Neural cell (in vitro differentiated cells): Measurements from ENCODE around the gene IL17REL. TPM values are rescaled to one million over a fixed set of nuclear protein-coding genes. Genes with fewer than 3 reads are reported as not detected.

Experiments
- H2AFZ ChIP-seq: fragments of 200-600, 300-800 bp; sonication (generic), shearing (Covaris generic); 2 replicates; pipeline ENCODE4 v1.6.0; 2014; ENCODE audit warnings: low read depth, mild to moderate bottlenecking, antibody characterized with exemption, low read length, moderate library complexity
- H3F3A ChIP-seq: fragments of 200-600 bp; shearing (Covaris generic); 2 replicates; pipeline ENCODE4 v1.6.1; 2016; ENCODE audit warnings: mild to moderate bottlenecking, moderate library complexity, mixed read lengths, antibody characterized with exemption, low read length; ENCODE audit not compliant: insufficient read depth, poor library complexity, severe bottlenecking
- H3K27ac ChIP-seq: fragments of 200-600, 300-800 bp; sonication (generic), shearing (Covaris generic); 2 replicates; pipeline ENCODE4 v1.5.1; 2014; ENCODE audit warnings: mild to moderate bottlenecking, low read length, moderate library complexity
- H3K27me3 ChIP-seq: fragments of 300-800, 200-600 bp; sonication (generic), shearing (Covaris generic); 2 replicates; pipeline ENCODE4 v1.6.0; 2014; ENCODE audit warnings: mild to moderate bottlenecking, low read depth, low read length, moderate library complexity; ENCODE audit not compliant: insufficient read depth
- H3K36me3 ChIP-seq: fragments of 300-800, 200-600 bp; sonication (generic), shearing (Covaris generic); 2 replicates; pipeline ENCODE4 v1.5.1; 2014; ENCODE audit warnings: mild to moderate bottlenecking, antibody characterized with exemption, low read length, moderate library complexity; ENCODE audit not compliant: insufficient read depth
- H3K4me2 ChIP-seq: fragments of 300-800, 200-600 bp; sonication (generic), shearing (Covaris generic); 2 replicates; pipeline ENCODE4 v1.6.0; 2014; ENCODE audit warnings: mild to moderate bottlenecking, low read length
- H3K4me3 ChIP-seq: fragments of 300-800, 200-600 bp; sonication (generic), shearing (Covaris generic); 2 replicates; pipeline ENCODE4 v1.5.1; 2014; ENCODE audit warnings: mild to moderate bottlenecking, low read length, moderate library complexity
- H3K79me2 ChIP-seq: fragments of 200-600 bp; shearing (Covaris generic); replicated peaks from 2 replicates; pipeline ENCODE4 v1.6.0; 2014; ENCODE audit warnings: mild to moderate bottlenecking, low read length, moderate library complexity; ENCODE audit not compliant: insufficient read depth
- H3K9ac ChIP-seq: fragments of 300-800, 200-600 bp; sonication (generic), shearing (Covaris generic); 2 replicates; pipeline ENCODE4 v1.6.1; 2016; ENCODE audit warnings: mild to moderate bottlenecking, low read length, mixed read lengths
- H3K9me2 ChIP-seq: fragments of 200-600 bp; shearing (Covaris generic); 2 replicates; pipeline ENCODE4 v1.6.1; 2016; ENCODE audit warnings: mild to moderate bottlenecking, low read length, mixed read lengths; ENCODE audit not compliant: insufficient read depth
- H3K9me3 ChIP-seq: fragments of 200-600, 300-800 bp; sonication (generic), shearing (Covaris generic); 2 replicates; pipeline ENCODE4 v1.6.1; 2016; ENCODE audit warnings: mild to moderate bottlenecking, mixed run types, low read length, moderate library complexity, mixed read lengths
- H4K20me1 ChIP-seq: fragments of 200-600 bp; shearing (Covaris generic); 2 replicates; pipeline ENCODE4 v1.6.1; 2016; ENCODE audit warnings: mild to moderate bottlenecking, mixed run types; ENCODE audit not compliant: insufficient read depth
- EP300 ChIP-seq: fragments of 450-650 bp; conservative IDR thresholded peaks from 2 replicates; pipeline ENCODE4 v1.6.1; 2014; ENCODE audit warnings: antibody characterized with exemption, mild to moderate bottlenecking, moderate library complexity; ENCODE audit not compliant: poor library complexity, severe bottlenecking
- EZH2 ChIP-seq: fragments of 200-600, 300-800 bp; shearing (Covaris generic), sonication (generic); IDR thresholded peaks from 2 replicates; pipeline ENCODE4 v1.6.1; 2014; ENCODE audit warnings: antibody characterized with exemption, low read length, borderline replicate concordance, mild to moderate bottlenecking; ENCODE audit not compliant: insufficient read depth, poor library complexity, severe bottlenecking
- MXI1 ChIP-seq: fragments of 450-650 bp; conservative IDR thresholded peaks from 2 replicates; pipeline ENCODE4 v1.6.1; 2014; ENCODE audit warnings: antibody characterized with exemption, mild to moderate bottlenecking; ENCODE audit not compliant: poor library complexity, severe bottlenecking
- POLR2AphosphoS5 ChIP-seq: IDR thresholded peaks from 2 replicates; pipeline ENCODE4 v1.6.1; 2012
- RAD21 ChIP-seq: fragments of 450-650 bp; conservative IDR thresholded peaks from 2 replicates; pipeline ENCODE4 v1.6.1; 2014; ENCODE audit warnings: antibody characterized with exemption, mild to moderate bottlenecking, moderate library complexity
- SMC3 ChIP-seq: fragments of 450-650 bp; conservative IDR thresholded peaks from 2 replicates; pipeline ENCODE4 v1.6.1; 2014; ENCODE audit warnings: antibody characterized with exemption, mild to moderate bottlenecking, moderate library complexity; ENCODE audit not compliant: poor library complexity
- TAF1 ChIP-seq: IDR thresholded peaks from 2 replicates; pipeline ENCODE4 v1.6.1; 2012; ENCODE audit warnings: low read depth
- polyA plus RNA-seq: library from polyadenylated mRNA; depleted of rRNA; stranded (reverse); fragments of >200 nt; gene quantifications from 2 replicates; pipeline ENCODE4 v1.2.3, GENCODE V29; 2014
- TF ChIP-seq, protein P1 (sequence below): IDR thresholded peaks from 2 replicates; pipeline ENCODE4 v1.6.1; 2012; ENCODE audit warnings: borderline replicate concordance
- TF ChIP-seq, protein P2 (sequence below): fragments of 450-650 bp; IDR thresholded peaks from 2 replicates; pipeline ENCODE4 v1.5.1; 2014; ENCODE audit warnings: antibody characterized with exemption, mild to moderate bottlenecking, moderate library complexity; ENCODE audit not compliant: poor library complexity, severe bottlenecking

IL17REL gene
- polyA plus RNA-seq, 1 donor from 2014 or later, result not detected

DNA sequence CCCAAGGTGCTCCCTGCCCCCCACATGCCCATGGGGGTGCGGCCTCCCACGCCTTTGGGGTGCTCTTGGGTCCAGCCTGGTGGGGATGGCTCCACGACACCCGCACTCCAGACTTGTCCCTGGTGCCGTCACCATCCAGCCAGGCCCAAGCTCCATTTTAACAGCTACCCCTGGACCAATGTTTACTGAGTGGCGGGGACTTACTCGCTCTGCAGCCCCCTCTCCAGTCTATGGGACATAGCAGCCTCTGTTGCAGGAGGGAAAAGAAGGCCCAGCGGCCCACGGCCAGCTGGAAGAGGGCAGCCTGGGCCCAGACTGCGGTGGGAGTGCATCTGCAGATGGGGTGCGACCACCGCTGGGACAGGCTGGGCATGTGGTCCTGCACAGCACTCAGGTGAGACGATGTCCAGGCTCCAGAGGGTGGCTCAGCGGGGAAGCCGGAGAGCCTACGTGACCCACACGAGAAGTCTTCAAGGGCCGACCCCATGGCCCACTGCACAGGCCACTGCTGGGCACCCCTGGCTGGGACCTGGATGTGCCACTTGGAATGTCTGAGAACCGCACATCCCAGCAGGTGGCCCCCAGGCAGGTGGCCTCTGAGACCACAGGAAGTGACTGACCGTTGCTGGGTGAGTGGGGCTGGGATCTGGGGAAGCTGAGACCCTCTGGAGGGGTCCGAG is 18.1 kb downstream of the IL17REL start:
- no peaks in the 10 kb centered on the region for H3K9me3 ChIP-seq
- H3K27ac ChIP-seq, result no peak overlapping the region
- no peak overlapping the region for H3K4me2 ChIP-seq
- H3K79me2 ChIP-seq, result no peaks in the 10 kb centered on the region
- no peaks in the 10 kb centered on the region for H3F3A ChIP-seq
- no peaks in the 10 kb centered on the region for H3K27me3 ChIP-seq
- no peak overlapping the region for H3K9ac ChIP-seq
- H4K20me1 ChIP-seq, result no peaks in the 10 kb centered on the region
- H2AFZ ChIP-seq, result no peak overlapping the region
- H3K9me2 ChIP-seq, result no peaks in the 10 kb centered on the region
- H3K36me3 ChIP-seq, result no peaks in the 10 kb centered on the region
- no peak overlapping the region for H3K4me3 ChIP-seq
- no peak for TF ChIP-seq POLR2AphosphoS5

DNA sequence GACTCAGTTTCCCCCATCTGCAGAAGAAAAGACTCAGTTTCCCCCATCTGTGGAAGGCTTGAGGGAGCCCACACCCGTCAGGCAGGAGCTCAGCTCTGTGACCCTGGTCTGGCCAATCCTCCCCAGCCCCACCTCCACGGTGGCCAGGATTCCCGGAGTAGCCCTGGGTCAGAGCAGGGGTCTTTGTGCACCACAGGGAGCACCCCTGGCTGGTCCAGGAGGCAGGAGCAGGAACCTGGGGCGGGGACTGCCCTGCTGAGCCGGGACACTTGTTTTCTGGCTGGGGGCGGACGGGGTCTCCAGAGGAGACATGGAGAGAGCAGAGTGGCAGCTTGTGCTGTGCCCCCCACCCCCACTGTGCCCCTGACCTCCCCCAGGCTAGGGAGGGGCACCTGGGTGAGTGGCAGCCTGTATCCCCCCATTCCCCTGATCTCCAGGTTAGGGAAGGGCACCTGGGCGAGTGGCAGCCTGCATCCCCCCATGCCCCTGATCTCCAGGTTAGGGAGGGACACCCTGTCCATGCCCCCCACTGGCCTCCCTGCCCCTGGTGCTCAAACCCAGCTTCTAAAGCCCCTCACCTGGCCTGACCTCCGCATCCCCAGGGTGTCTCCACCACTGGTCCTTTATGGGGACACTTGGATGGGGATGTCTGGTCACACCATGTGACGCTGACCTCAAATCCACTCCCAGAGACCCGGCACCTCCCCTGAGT is 18.8 kb downstream of the IL17REL start:
- H3K79me2 ChIP-seq, result no peaks in the 10 kb centered on the region
- H3F3A ChIP-seq, result no peaks in the 10 kb centered on the region
- H3K9me2 ChIP-seq, result no peaks in the 10 kb centered on the region
- no peak overlapping the region for H3K4me3 ChIP-seq
- TF ChIP-seq, protein P1, sequence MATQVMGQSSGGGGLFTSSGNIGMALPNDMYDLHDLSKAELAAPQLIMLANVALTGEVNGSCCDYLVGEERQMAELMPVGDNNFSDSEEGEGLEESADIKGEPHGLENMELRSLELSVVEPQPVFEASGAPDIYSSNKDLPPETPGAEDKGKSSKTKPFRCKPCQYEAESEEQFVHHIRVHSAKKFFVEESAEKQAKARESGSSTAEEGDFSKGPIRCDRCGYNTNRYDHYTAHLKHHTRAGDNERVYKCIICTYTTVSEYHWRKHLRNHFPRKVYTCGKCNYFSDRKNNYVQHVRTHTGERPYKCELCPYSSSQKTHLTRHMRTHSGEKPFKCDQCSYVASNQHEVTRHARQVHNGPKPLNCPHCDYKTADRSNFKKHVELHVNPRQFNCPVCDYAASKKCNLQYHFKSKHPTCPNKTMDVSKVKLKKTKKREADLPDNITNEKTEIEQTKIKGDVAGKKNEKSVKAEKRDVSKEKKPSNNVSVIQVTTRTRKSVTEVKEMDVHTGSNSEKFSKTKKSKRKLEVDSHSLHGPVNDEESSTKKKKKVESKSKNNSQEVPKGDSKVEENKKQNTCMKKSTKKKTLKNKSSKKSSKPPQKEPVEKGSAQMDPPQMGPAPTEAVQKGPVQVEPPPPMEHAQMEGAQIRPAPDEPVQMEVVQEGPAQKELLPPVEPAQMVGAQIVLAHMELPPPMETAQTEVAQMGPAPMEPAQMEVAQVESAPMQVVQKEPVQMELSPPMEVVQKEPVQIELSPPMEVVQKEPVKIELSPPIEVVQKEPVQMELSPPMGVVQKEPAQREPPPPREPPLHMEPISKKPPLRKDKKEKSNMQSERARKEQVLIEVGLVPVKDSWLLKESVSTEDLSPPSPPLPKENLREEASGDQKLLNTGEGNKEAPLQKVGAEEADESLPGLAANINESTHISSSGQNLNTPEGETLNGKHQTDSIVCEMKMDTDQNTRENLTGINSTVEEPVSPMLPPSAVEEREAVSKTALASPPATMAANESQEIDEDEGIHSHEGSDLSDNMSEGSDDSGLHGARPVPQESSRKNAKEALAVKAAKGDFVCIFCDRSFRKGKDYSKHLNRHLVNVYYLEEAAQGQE, result no peak
- TF ChIP-seq POLR2AphosphoS5 (no peak), SMC3 (no peak), RAD21 (no peak), TAF1 (no peak), MXI1 (no peak), EP300 (no peak), EZH2 (no peak)
- TF ChIP-seq, protein P2, sequence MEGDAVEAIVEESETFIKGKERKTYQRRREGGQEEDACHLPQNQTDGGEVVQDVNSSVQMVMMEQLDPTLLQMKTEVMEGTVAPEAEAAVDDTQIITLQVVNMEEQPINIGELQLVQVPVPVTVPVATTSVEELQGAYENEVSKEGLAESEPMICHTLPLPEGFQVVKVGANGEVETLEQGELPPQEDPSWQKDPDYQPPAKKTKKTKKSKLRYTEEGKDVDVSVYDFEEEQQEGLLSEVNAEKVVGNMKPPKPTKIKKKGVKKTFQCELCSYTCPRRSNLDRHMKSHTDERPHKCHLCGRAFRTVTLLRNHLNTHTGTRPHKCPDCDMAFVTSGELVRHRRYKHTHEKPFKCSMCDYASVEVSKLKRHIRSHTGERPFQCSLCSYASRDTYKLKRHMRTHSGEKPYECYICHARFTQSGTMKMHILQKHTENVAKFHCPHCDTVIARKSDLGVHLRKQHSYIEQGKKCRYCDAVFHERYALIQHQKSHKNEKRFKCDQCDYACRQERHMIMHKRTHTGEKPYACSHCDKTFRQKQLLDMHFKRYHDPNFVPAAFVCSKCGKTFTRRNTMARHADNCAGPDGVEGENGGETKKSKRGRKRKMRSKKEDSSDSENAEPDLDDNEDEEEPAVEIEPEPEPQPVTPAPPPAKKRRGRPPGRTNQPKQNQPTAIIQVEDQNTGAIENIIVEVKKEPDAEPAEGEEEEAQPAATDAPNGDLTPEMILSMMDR, result no peak
- H3K36me3 ChIP-seq, result no peaks in the 10 kb centered on the region
- H3K27ac ChIP-seq, result no peak overlapping the region
- no peak overlapping the region for H3K4me2 ChIP-seq
- H3K27me3 ChIP-seq, result no peaks in the 10 kb centered on the region
- H3K9ac ChIP-seq, result no peak overlapping the region
- no peak overlapping the region for H2AFZ ChIP-seq
- H3K9me3 ChIP-seq, result no peaks in the 10 kb centered on the region
- no peaks in the 10 kb centered on the region for H4K20me1 ChIP-seq
